Measurements from ENCODE around the gene PTCD1.
"Not testable (repeated sequence)": the region's sequence is repeated elsewhere in the genome, so short reads cannot be mapped to it uniquely, and the experiment has no call there.

The PTCD1 gene

GRCh38 chr7:99407872-99408378 is 30.7 kb downstream of the PTCD1 start:
- DNase-seq: no peak

- DNase-seq: no peak
These were observed 32.0 kb downstream of the PTCD1 start for GRCh38 chr7:99406557-99406956.

GRCh38 chr7:99404977-99405320 is 33.6 kb downstream of the PTCD1 start:
- no peak for DNase-seq

GRCh38 chr7:99404235-99404976 is 34.2 kb downstream of the PTCD1 start:
- no peak for DNase-seq

- DNase-seq: no peak
These were observed 34.8 kb downstream of the PTCD1 start for GRCh38 chr7:99403764-99404163.

GRCh38 chr7:99402854-99403253 is 35.7 kb downstream of the PTCD1 start:
- DNase-seq: no peak

- peak; percentile 57 for DNase-seq
These were observed 39.0 kb downstream of the PTCD1 start for GRCh38 chr7:99399597-99399996.

- no peak for DNase-seq
These were observed 39.6 kb downstream of the PTCD1 start for GRCh38 chr7:99398891-99399445.

GRCh38 chr7:99397297-99397983 is 41.2 kb downstream of the PTCD1 start:
- no peak for DNase-seq

GRCh38 chr7:99396418-99397296 is 41.9 kb downstream of the PTCD1 start:
- DNase-seq: no peak

GRCh38 chr7:99395616-99396327 is 42.8 kb downstream of the PTCD1 start:
- DNase-seq: no peak

- DNase-seq: no peak
These were observed 44.5 kb downstream of the PTCD1 start for GRCh38 chr7:99394188-99394502.

GRCh38 chr7:99393355-99394187 is 45.0 kb downstream of the PTCD1 start:
- DNase-seq: peak; percentile 40

- peak; percentile 41 for DNase-seq
These were observed 45.8 kb downstream of the PTCD1 start for GRCh38 chr7:99392659-99393354.

GRCh38 chr7:99392046-99392445 is 46.6 kb downstream of the PTCD1 start:
- DNase-seq: no peak

- DNase-seq: no peak
These were observed 47.5 kb downstream of the PTCD1 start for GRCh38 chr7:99390941-99391602.

- DNase-seq: no peak
These were observed 48.8 kb downstream of the PTCD1 start for GRCh38 chr7:99389772-99390171.

- no peak for DNase-seq
These were observed 50.7 kb downstream of the PTCD1 start for GRCh38 chr7:99387912-99388311.

GRCh38 chr7:99387239-99387635 is 51.4 kb downstream of the PTCD1 start:
- not testable (repeated sequence) for DNase-seq

- DNase-seq: no peak
These were observed 51.9 kb downstream of the PTCD1 start for GRCh38 chr7:99386584-99387238.

Data from NCI-H2029 treated with DMSO at 0.1 percent for 48 hours (cell line).